Vagina (tissue), 2 donors: Measurements from ENCODE around the gene GRK5.

ENCODE experiments used
- POLR2A ChIP-seq, 2 donors: fragments of 450-650 bp; IDR thresholded peaks; one replicate each; pipeline ENCODE4 v1.6.1; 2017; ENCODE audit warnings: antibody characterized with exemption in 2 of 2, mild to moderate bottlenecking in 2 of 2, moderate library complexity in 2 of 2
- TF ChIP-seq, protein P1 (sequence below), 3 experiments: fragments of 450-650 bp in 2 of 3; fragments of 200-600 bp in 1 of 3; sonication (generic) in 1 of 3; IDR thresholded peaks; one replicate each; pipeline ENCODE4 v1.5.1; 2017 to 2019; ENCODE audit warnings: antibody characterized with exemption in 3 of 3, mild to moderate bottlenecking in 2 of 3, moderate library complexity in 2 of 3

DNA sequence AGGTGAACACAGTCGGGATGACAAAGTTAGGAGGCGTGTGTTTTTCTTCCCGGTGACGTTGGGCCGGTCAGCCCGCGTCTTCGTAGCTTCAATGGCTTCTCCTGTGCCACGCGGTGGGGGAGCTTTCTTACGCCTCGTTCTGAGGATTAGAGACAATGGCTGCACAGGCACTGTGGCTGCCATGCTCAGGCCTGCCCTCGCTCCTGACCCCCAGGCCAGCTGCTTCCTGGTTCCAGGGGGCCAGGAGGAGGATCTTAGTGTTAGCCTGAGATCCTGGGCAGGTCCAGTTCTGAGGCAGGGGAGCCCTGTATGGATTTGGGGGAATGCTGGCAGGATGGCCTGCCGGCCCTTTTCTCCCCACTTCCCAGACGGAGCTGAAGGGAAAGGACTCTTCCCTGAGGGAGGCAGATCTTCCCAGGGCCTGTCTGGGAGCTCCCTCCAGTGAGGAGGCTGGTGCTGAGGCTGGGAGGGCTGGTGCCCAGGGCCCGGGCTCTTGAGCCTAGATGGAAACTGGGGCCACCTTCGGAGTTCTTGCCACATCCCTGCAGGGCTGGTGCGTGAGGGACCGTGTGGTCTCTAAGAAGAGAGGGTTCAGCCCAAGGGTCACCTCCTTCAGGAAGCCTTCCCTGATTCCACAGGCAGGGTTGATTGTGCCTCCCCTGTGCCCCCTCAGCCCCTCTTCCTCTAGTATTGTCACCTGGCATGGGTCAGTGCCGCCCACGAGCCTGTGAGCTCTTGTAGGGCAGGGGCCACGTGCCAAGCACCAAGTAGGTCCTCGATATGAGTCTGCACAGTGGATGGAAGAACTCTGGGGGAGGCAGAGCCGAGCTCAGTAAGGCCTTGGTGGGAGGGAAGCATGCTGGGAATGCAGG, 101.4 kb downstream of the GRK5 start:
- TF ChIP-seq, protein P1, sequence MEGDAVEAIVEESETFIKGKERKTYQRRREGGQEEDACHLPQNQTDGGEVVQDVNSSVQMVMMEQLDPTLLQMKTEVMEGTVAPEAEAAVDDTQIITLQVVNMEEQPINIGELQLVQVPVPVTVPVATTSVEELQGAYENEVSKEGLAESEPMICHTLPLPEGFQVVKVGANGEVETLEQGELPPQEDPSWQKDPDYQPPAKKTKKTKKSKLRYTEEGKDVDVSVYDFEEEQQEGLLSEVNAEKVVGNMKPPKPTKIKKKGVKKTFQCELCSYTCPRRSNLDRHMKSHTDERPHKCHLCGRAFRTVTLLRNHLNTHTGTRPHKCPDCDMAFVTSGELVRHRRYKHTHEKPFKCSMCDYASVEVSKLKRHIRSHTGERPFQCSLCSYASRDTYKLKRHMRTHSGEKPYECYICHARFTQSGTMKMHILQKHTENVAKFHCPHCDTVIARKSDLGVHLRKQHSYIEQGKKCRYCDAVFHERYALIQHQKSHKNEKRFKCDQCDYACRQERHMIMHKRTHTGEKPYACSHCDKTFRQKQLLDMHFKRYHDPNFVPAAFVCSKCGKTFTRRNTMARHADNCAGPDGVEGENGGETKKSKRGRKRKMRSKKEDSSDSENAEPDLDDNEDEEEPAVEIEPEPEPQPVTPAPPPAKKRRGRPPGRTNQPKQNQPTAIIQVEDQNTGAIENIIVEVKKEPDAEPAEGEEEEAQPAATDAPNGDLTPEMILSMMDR (IDR thresholded peaks at IDR 0.05), result no peak
- TF ChIP-seq POLR2A (IDR thresholded peaks at IDR 0.05), result no peak
